ENCODE data around the gene ANKRD11.
A peak's percentile ranks its signal among the peaks of the same experiment; 100 is the strongest.

The ANKRD11 gene

DNA sequence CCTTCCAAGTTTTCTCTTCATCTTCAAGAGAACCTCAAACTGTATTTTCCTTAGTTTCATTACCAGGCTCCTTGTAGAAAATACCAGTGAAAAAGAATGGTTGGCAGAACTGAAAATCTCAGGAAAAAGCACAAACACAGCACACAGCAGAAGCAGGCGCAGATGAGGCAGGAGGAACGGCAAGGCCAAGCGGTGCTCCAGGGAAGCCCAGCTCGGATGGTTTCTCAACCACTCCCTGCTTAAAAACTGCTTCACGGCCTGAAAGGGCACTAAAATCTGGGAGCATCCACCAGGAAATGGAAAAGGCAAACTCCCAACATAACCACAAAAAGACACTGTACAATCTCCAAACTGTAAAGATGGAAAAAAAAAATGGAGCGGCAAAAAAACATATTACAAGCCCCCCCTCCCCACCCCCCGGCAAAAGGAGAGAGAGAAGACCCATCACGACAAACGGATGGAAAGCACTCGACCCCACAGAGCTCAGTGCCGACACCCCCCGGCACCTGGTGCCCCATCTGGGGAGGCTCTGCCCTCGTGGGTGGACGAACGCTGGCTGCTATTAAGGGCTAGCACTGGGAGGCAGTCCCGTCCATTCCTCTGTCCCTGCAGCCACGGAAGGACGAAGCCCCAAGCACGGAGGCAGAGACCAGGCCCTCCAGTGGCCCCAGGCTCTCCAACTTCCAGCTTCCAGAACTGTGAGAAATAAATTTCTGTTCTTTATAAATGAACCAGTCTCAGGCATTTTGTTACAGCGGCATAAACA lies 145.3 kb downstream of the ANKRD11 start:
- H3K27ac ChIP-seq (ENCODE audit: poor library complexity, severe bottlenecking): peak overlapping the region; percentile 80
- ATAC-seq (ENCODE audit: low read depth) (peak; percentile 32; the same call in 2 of the 3 replicates), DNase-seq (ENCODE audit: low spot score) (no peak)

GRCh38 chr16:89344458-89344834 lies 145.9 kb downstream of the ANKRD11 start:
- Histone ChIP-seq H3K4me3 (ENCODE audit: severe bottlenecking) (no peak overlapping the region), H3K9me3 (ENCODE audit: severe bottlenecking) (no peaks in the 10 kb centered on the region), H3K4me1 (ENCODE audit: insufficient read depth, poor library complexity, severe bottlenecking) (peaks cover 52% of the 10 kb centered on the region), H3K27me3 (ENCODE audit: insufficient read depth, poor library complexity, severe bottlenecking) (no peaks in the 10 kb centered on the region), H3K36me3 (ENCODE audit: low read depth) (peaks cover 18% of the 10 kb centered on the region), H3K27ac (ENCODE audit: poor library complexity, severe bottlenecking) (peak overlapping the region; percentile 80)
- TF ChIP-seq, protein P1, sequence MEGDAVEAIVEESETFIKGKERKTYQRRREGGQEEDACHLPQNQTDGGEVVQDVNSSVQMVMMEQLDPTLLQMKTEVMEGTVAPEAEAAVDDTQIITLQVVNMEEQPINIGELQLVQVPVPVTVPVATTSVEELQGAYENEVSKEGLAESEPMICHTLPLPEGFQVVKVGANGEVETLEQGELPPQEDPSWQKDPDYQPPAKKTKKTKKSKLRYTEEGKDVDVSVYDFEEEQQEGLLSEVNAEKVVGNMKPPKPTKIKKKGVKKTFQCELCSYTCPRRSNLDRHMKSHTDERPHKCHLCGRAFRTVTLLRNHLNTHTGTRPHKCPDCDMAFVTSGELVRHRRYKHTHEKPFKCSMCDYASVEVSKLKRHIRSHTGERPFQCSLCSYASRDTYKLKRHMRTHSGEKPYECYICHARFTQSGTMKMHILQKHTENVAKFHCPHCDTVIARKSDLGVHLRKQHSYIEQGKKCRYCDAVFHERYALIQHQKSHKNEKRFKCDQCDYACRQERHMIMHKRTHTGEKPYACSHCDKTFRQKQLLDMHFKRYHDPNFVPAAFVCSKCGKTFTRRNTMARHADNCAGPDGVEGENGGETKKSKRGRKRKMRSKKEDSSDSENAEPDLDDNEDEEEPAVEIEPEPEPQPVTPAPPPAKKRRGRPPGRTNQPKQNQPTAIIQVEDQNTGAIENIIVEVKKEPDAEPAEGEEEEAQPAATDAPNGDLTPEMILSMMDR (IDR thresholded peaks at IDR 0.05; ENCODE audit: poor library complexity, severe bottlenecking): no peak
- DNase-seq (ENCODE audit: low spot score) (no peak), ATAC-seq (ENCODE audit: low read depth) (no peak)

More for the DNA sequence above, 145.3 kb downstream of the ANKRD11 start:
- peaks cover 52% of the 10 kb centered on the region for H3K4me1 ChIP-seq (ENCODE audit: insufficient read depth, poor library complexity, severe bottlenecking)
- peaks cover 18% of the 10 kb centered on the region for H3K36me3 ChIP-seq (ENCODE audit: low read depth)
- no peak overlapping the region for H3K4me3 ChIP-seq (ENCODE audit: severe bottlenecking)
- H3K27me3 ChIP-seq (ENCODE audit: insufficient read depth, poor library complexity, severe bottlenecking): no peaks in the 10 kb centered on the region
- no peaks in the 10 kb centered on the region for H3K9me3 ChIP-seq (ENCODE audit: severe bottlenecking)
- TF ChIP-seq, protein P1 (IDR thresholded peaks at IDR 0.05; ENCODE audit: poor library complexity, severe bottlenecking): no peak

DNA sequence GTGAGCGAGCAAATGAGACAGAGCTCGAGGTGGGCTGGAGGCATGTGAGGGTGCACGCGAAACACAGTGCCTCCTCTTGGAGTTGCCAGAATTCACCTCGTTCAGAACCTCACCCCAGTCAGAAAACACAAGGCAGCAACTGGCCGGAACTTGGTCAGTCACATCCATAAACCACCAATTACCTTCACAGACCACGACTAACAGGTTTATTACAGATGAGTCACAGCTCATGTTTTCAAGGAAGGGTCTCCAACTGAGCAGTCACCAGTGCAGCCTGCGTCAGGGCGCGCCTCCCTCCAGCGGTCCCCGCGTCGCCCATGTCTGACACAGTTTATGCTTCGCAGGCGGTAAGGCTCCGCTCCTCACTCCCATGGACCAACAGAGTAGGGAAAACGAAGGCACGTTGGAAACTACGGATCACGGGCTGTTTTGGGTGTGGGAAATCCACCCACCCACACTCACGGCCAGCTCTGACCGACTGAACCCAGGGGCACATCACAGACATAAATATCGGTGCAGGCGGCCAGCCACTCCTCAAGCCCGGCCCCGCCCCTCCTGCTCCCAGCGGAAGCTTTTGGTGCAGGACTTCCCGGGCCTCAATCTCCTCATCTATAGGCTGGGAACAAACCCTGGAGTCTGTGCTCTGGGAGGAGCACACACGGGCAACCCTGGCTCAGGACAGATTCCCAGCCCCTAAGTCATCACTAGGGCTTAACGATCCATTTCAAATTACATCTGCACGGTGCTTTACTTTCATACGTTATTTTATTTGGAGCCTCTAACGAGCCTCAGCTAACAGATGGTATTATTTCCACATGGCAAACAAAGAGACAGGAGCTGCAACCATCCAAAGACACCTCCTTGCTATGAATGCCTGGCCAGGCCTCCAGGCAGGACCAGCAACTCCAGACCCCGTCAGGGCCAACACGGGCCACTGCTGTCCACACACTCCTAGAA lies 146.6 kb downstream of the ANKRD11 start:
- ATAC-seq (ENCODE audit: low read depth) (no peak; the same call in 2 of the 3 replicates), DNase-seq (ENCODE audit: low spot score) (no peak)
- Histone ChIP-seq H3K27me3 (ENCODE audit: insufficient read depth, poor library complexity, severe bottlenecking) (no peaks in the 10 kb centered on the region), H3K36me3 (ENCODE audit: low read depth) (peaks cover 23% of the 10 kb centered on the region), H3K27ac (ENCODE audit: poor library complexity, severe bottlenecking) (peak overlapping the region; percentile 80), H3K9me3 (ENCODE audit: severe bottlenecking) (no peaks in the 10 kb centered on the region), H3K4me1 (ENCODE audit: insufficient read depth, poor library complexity, severe bottlenecking) (peaks cover 54% of the 10 kb centered on the region), H3K4me3 (ENCODE audit: severe bottlenecking) (no peak overlapping the region)
- TF ChIP-seq, protein P1 (IDR thresholded peaks at IDR 0.05; ENCODE audit: poor library complexity, severe bottlenecking): no peak

GRCh38 chr16:89341697-89342694 lies 148.4 kb downstream of the ANKRD11 start:
- no peaks in the 10 kb centered on the region for H3K27me3 ChIP-seq (ENCODE audit: insufficient read depth, poor library complexity, severe bottlenecking)
- H3K4me3 ChIP-seq (ENCODE audit: severe bottlenecking): no peak overlapping the region
- peak; percentile 65 for DNase-seq (ENCODE audit: low spot score)
- peak overlapping the region; percentile 80 for H3K27ac ChIP-seq (ENCODE audit: poor library complexity, severe bottlenecking)
- ATAC-seq (ENCODE audit: low read depth): no peak
- peaks cover 49% of the 10 kb centered on the region for H3K4me1 ChIP-seq (ENCODE audit: insufficient read depth, poor library complexity, severe bottlenecking)
- peaks cover 24% of the 10 kb centered on the region for H3K36me3 ChIP-seq (ENCODE audit: low read depth)
- no peaks in the 10 kb centered on the region for H3K9me3 ChIP-seq (ENCODE audit: severe bottlenecking)
- TF ChIP-seq, protein P1 (IDR thresholded peaks at IDR 0.05; ENCODE audit: poor library complexity, severe bottlenecking): no peak
